Endothelial cell of umbilical vein (primary cell): Measurements from ENCODE around the gene EXOSC5. TPM values are rescaled to one million over a fixed set of nuclear protein-coding genes. Genes with fewer than 3 reads are reported as not detected.
A peak's percentile ranks its signal among the peaks of the same experiment; 100 is the strongest.

Source experiments
- Bru-seq: library from RNA; stranded (reverse); fragments of 400-500 nt; gene quantifications from one replicate; lab custom pipeline; 2021; lab: Mats Ljungman, UMichigan
- BruChase-seq, 2 experiments: library from RNA; stranded (reverse); fragments of 400-500 nt; gene quantifications; one replicate each; lab custom pipeline; 2021; lab: Mats Ljungman, UMichigan
- BruUV-seq: library from RNA; stranded (reverse); fragments of 400-500 nt; replicated peaks from 2 replicates; lab custom pipeline; 2021; lab: Mats Ljungman, UMichigan
- CTCF ChIA-PET: fragments of 300-600, 350-600 bp; sonication (Branson Sonifier 250); formaldehyde crosslinking; loops from one replicate; lab custom pipeline; 2021; ENCODE audit warnings: antibody characterized with exemption, inconsistent platforms; lab: Charles Lee
- POLR2A ChIA-PET: fragments of 300-600, 350-600 bp; sonication (Branson Sonifier 250); formaldehyde crosslinking; loops from one replicate; lab custom pipeline; 2021; ENCODE audit warnings: antibody characterized with exemption, inconsistent platforms; lab: Charles Lee
- DNase-seq: peaks from one replicate; pipeline ENCODE4 v3.0.0-alpha.2; 2011; ENCODE audit warnings: low read depth, low spot score
- FAIRE-seq: peaks from 2 replicates; lab custom pipeline; 2011; peaks lifted over from hg19 to GRCh38; lab: Jason Lieb, UNC
- H2AFZ ChIP-seq: 2 replicates; pipeline ENCODE4 v1.6.0; 2012; ENCODE audit warnings: low read depth, low read length, control low read depth, inconsistent platforms
- H3K27ac ChIP-seq: 2 replicates; pipeline ENCODE4 v1.5.1; 2011; ENCODE audit warnings: low read depth, mild to moderate bottlenecking, control low read depth, low read length, moderate library complexity; ENCODE audit not compliant: insufficient read depth
- H3K27me3 ChIP-seq, 2 experiments: 2 replicates each; pipeline versions ENCODE4 v1.6.0 to v1.6.1; 2011; ENCODE audit warnings: low read length in 2 of 2, mixed read lengths in 1 of 2; ENCODE audit not compliant: control insufficient read depth in 2 of 2, insufficient read depth in 2 of 2
- H3K36me3 ChIP-seq, 2 experiments: 2 replicates in 1 of 2; 3 replicates in 1 of 2; pipeline ENCODE4 v1.5.1; 2011; ENCODE audit warnings: low read length in 2 of 2, mild to moderate bottlenecking in 1 of 2, moderate library complexity in 1 of 2; ENCODE audit not compliant: control insufficient read depth in 2 of 2, insufficient read depth in 2 of 2; ENCODE audit errors: extremely low read depth in 1 of 2
- H3K4me1 ChIP-seq: 3 replicates; pipeline ENCODE4 v1.5.1; 2011; ENCODE audit warnings: mild to moderate bottlenecking, low read length; ENCODE audit not compliant: control insufficient read depth, insufficient read depth; ENCODE audit errors: extremely low read depth
- H3K4me2 ChIP-seq: 2 replicates; pipeline ENCODE4 v1.6.1; 2011; ENCODE audit warnings: low read length, control low read depth, mixed read lengths; ENCODE audit not compliant: insufficient read depth
- H3K4me3 ChIP-seq, 3 experiments: fragments of 200-600 bp in 1 of 3; sonication (generic), shearing (Covaris generic) in 1 of 3; replicated peaks in 1 of 3; 2 replicates each; pipeline ENCODE4 v1.5.1; 2011 to 2016; ENCODE audit warnings: control low read depth in 3 of 3, low read length in 3 of 3, mild to moderate bottlenecking in 2 of 3, inconsistent platforms in 1 of 3, low read depth in 1 of 3, moderate library complexity in 1 of 3; ENCODE audit not compliant: insufficient read depth in 1 of 3
- H3K79me2 ChIP-seq: 2 replicates; pipeline ENCODE4 v1.6.0; 2012; ENCODE audit warnings: low read length, inconsistent platforms; ENCODE audit not compliant: control insufficient read depth, insufficient read depth
- H3K9ac ChIP-seq: replicated peaks from 2 replicates; pipeline ENCODE3; 2011; ENCODE audit warnings: low read length, control low read depth; ENCODE audit not compliant: insufficient read depth; ENCODE audit errors: extremely low read depth
- H3K9me1 ChIP-seq: replicated peaks from 3 replicates; pipeline ENCODE4 v1.6.0; 2011; ENCODE audit warnings: mild to moderate bottlenecking, low read length; ENCODE audit not compliant: control insufficient read depth, insufficient read depth; ENCODE audit errors: extremely low read depth
- H3K9me3 ChIP-seq: replicated peaks from 2 replicates; pipeline ENCODE4 v1.5.1; 2012; ENCODE audit warnings: low read length, inconsistent platforms; ENCODE audit not compliant: control insufficient read depth, insufficient read depth
- H4K20me1 ChIP-seq: replicated peaks from 2 replicates; pipeline ENCODE3; 2011; ENCODE audit warnings: mild to moderate bottlenecking, low read length; ENCODE audit not compliant: control insufficient read depth, insufficient read depth; ENCODE audit errors: extremely low read depth
- EZH2 ChIP-seq: IDR thresholded peaks from 2 replicates; pipeline ENCODE4 v1.6.1; 2012; ENCODE audit warnings: borderline replicate concordance, low read depth, mild to moderate bottlenecking, moderate library complexity, low read length, inconsistent platforms; ENCODE audit not compliant: severe bottlenecking
- FOS ChIP-seq: IDR thresholded peaks from 2 replicates; pipeline ENCODE4 v1.6.1; 2011; ENCODE audit warnings: mild to moderate bottlenecking, low read length, moderate library complexity, borderline replicate concordance; ENCODE audit not compliant: insufficient read depth
- GATA2 ChIP-seq: IDR thresholded peaks from 2 replicates; pipeline ENCODE4 v1.7.0; 2011; ENCODE audit warnings: low read depth, mild to moderate bottlenecking, moderate library complexity, mixed read lengths, low read length; ENCODE audit not compliant: insufficient read length, insufficient read depth
- JUN ChIP-seq: IDR thresholded peaks from 2 replicates; pipeline ENCODE4 v1.6.1; 2011; ENCODE audit warnings: borderline replicate concordance, low read depth; ENCODE audit not compliant: insufficient read length, insufficient read depth
- MYC ChIP-seq: IDR thresholded peaks from one replicate; pipeline ENCODE4 v1.6.1; 2011; ENCODE audit warnings: mild to moderate bottlenecking, low read depth, low read length
- POLR2A ChIP-seq: IDR thresholded peaks from 2 replicates; pipeline ENCODE4 v1.6.1; 2012; ENCODE audit warnings: low read depth, mild to moderate bottlenecking, control low read depth, low read length
- POLR2AphosphoS5 ChIP-seq: IDR thresholded peaks from 2 replicates; pipeline ENCODE4 v1.6.1; 2012; ENCODE audit warnings: low read depth, mild to moderate bottlenecking, control low read depth, low read length, moderate library complexity; ENCODE audit not compliant: insufficient read depth
- dilution Hi-C: fragments of 300-500 bp; cut with MboI; formaldehyde crosslinking; loops from one replicate; pipeline ENCODE4 v1.15.0; 2019; ENCODE audit warnings: low sequenced_read_pairs; ENCODE audit not compliant: extremely low pct_ligation_motif_present
- intact Hi-C: fragments of 100-400 bp; cut with micrococcal nuclease; formaldehyde crosslinking; loops from one replicate; pipeline ENCODE4 v1.10.0; 2022
- long read RNA-seq: library from polyadenylated mRNA; stranded (forward); transcript quantifications from one replicate; pipeline ENCODE4 v2.0.0, GENCODE V29; 2021
- polyA minus RNA-seq, 3 experiments: library from RNA; depleted of rRNA, polyadenylated mRNA; stranded (reverse); fragments of >200 nt; gene quantifications; 1 replicate in 1 of 3; 2 replicates in 2 of 3; pipeline ENCODE4 v1.2.3, GENCODE V29; 2011
- polyA plus RNA-seq, 4 experiments: library from polyadenylated mRNA; depleted of rRNA in 3 of 4; stranded (reverse) in 3 of 4; unstranded in 1 of 4; fragments of >200 nt; gene quantifications; 2 replicates each; pipeline versions ENCODE4 v1.2.1 to v1.2.3, GENCODE V29; 2011 to 2012; ENCODE audit warnings: missing spikeins in 1 of 4
- total RNA-seq: library from RNA; stranded (reverse); gene quantifications from 2 replicates; pipeline ENCODE4 v1.2.3, GENCODE V29; 2021
- TF ChIP-seq, protein P1 (sequence below), 2 donors: IDR thresholded peaks; 1 replicate in 1 of 2; 2 replicates in 1 of 2; pipeline ENCODE4 v1.5.1; 2011; ENCODE audit warnings: low read length in 2 of 2, mild to moderate bottlenecking in 2 of 2, moderate library complexity in 2 of 2, control low read depth in 1 of 2, inconsistent platforms in 1 of 2, low read depth in 1 of 2; ENCODE audit not compliant: insufficient read depth in 1 of 2; ENCODE audit errors: extremely low read depth in 1 of 2
- TF ChIP-seq, protein P2 (sequence below): IDR thresholded peaks from 2 replicates; pipeline ENCODE4 v1.6.1; 2011; ENCODE audit not compliant: insufficient read depth, insufficient read length

EXOSC5 gene
- total RNA-seq = 13.8 and 14.0 TPM in 2 replicates
- polyA plus RNA-seq = 20.9 and 24.0 TPM in 2 replicates
- polyA plus RNA-seq (2011; cell fraction: cytosol; rRNA removed) = 20.1 and 23.0 TPM in 2 replicates
- polyA plus RNA-seq (2011; cell fraction: nucleus; rRNA removed) = 9.1 and 9.4 TPM in 2 replicates
- 16.0 and 19.5 TPM in 2 replicates for polyA plus RNA-seq (2012)
- 3.8 and 5.5 TPM in 2 replicates for polyA minus RNA-seq
- 19.0 TPM for polyA minus RNA-seq (2011; cell fraction: cytosol; rRNA and poly(A)+ RNA removed)
- polyA minus RNA-seq (2011; cell fraction: nucleus; rRNA and poly(A)+ RNA removed) = 3.1 and 3.6 TPM in 2 replicates
- percentile 42 among the genes with signal in this experiment for Bru-seq, nascent RNA
- BruChase-seq, experiment 1, labeled RNA remaining after a 6-hour chase = percentile 40 among the genes with signal in this experiment
- BruChase-seq, experiment 2, labeled RNA remaining after a 2-hour chase = percentile 35 among the genes with signal in this experiment
- long read RNA-seq, transcript EXOSC5-201 (6 exons, 1,118 nt) = major isoform, 40 of 44 reads
- long read RNA-seq, partial matches to known transcripts = 2 of 44 reads
- long read RNA-seq, other reads (novel, unspliced or antisense) = 1 of 44 reads

GRCh38 chr19:41397086-41398049, at the start of gene EXOSC5, which contains the start of gene BCKDHA:
Gene EXOSC5, minus strand, starts transcription at chr19:41397359. Its CDS starts 31 bp downstream, at chr19:41397328.
Gene BCKDHA, plus strand, starts transcription at chr19:41397818. Its CDS starts 10 bp downstream, at chr19:41397828.
- H3K4me2 ChIP-seq = peak within 1 kb of the TSS; percentile 82
- TSS peak; percentile 55 for BruUV-seq
- H3K9me1 ChIP-seq = no peaks in the 10 kb centered on the region
- intact Hi-C loops (loop anchor here (1.0 to 2.0 kb wide), 6 partner anchors 19 to 75 kb away; partner anchors contain the start of genes B3GNT8, B9D2 and DMAC2), dilution Hi-C loops (no loop called here)
- no peaks in the 10 kb centered on the region for H3K27me3 ChIP-seq
- CTCF ChIA-PET = no interaction called here
- H3K79me2 ChIP-seq = peaks cover 6% of the 10 kb centered on the region
- H3K36me3 ChIP-seq = no peaks in the 10 kb centered on the region
- H3K27ac ChIP-seq = peak within 1 kb of the TSS; percentile 93
- POLR2A ChIA-PET = no interaction called here
- peak; percentile 99 for FAIRE-seq
- DNase-seq = peak; percentile 100
- H3K4me1 ChIP-seq = peaks cover 29% of the 10 kb centered on the region
- H2AFZ ChIP-seq = peak within 1 kb of the TSS; percentile 71
- no peaks in the 10 kb centered on the region for H3K9me3 ChIP-seq
- H3K9ac ChIP-seq = peak within 1 kb of the TSS; percentile 94
- no peaks in the 10 kb centered on the region for H4K20me1 ChIP-seq
- peak within 1 kb of the TSS; percentile 79 to 95 (median 81) for H3K4me3 ChIP-seq
- TF ChIP-seq EZH2 = no peak
- TF ChIP-seq, protein P1, sequence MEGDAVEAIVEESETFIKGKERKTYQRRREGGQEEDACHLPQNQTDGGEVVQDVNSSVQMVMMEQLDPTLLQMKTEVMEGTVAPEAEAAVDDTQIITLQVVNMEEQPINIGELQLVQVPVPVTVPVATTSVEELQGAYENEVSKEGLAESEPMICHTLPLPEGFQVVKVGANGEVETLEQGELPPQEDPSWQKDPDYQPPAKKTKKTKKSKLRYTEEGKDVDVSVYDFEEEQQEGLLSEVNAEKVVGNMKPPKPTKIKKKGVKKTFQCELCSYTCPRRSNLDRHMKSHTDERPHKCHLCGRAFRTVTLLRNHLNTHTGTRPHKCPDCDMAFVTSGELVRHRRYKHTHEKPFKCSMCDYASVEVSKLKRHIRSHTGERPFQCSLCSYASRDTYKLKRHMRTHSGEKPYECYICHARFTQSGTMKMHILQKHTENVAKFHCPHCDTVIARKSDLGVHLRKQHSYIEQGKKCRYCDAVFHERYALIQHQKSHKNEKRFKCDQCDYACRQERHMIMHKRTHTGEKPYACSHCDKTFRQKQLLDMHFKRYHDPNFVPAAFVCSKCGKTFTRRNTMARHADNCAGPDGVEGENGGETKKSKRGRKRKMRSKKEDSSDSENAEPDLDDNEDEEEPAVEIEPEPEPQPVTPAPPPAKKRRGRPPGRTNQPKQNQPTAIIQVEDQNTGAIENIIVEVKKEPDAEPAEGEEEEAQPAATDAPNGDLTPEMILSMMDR (IDR thresholded peaks at IDR 0.05; ENCODE audit: extremely low read depth in 1 of 2, insufficient read depth in 1 of 2, low read depth in 1 of 2, low read length in 2 of 2) = no peak
- peak; percentile 61 for TF ChIP-seq POLR2AphosphoS5
- no peak for TF ChIP-seq JUN
- peak; percentile 97 for TF ChIP-seq MYC
- TF ChIP-seq, protein P2, sequence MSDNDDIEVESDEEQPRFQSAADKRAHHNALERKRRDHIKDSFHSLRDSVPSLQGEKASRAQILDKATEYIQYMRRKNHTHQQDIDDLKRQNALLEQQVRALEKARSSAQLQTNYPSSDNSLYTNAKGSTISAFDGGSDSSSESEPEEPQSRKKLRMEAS = peak; percentile 100
- TF ChIP-seq FOS = no peak
- peak; percentile 43 for TF ChIP-seq POLR2A
- no peak for TF ChIP-seq GATA2
